ENCODE data around the gene LPAR3. TPM values are rescaled to one million over a fixed set of nuclear protein-coding genes. Genes with fewer than 3 reads are reported as not detected.

LPAR3 gene
- polyA plus RNA-seq, 3 donors: not detected

- WGBS (ENCODE audit: insufficient coverage): 100% methylated on average over 2 of the region's 7 CpGs
- Mint-ChIP-seq H3K27me3 (ENCODE audit: low read depth in 3 of 3) (peaks cover 2 to 3% (median 2%) of the 10 kb centered on the region in 3 donors), H3K36me3 (no peaks in the 10 kb centered on the region), H3K27ac (no peak overlapping the region), H3K4me1 (no peaks in the 10 kb centered on the region), H3K4me3 (no peak overlapping the region), H3K9me3 (no peaks in the 10 kb centered on the region)
- Histone ChIP-seq H3K27ac (ENCODE audit: low read depth in 1 of 2, low read length in 2 of 2) (no peak overlapping the region), H4K20me1 (ENCODE audit: insufficient read depth, low read length) (no peaks in the 10 kb centered on the region), H3K27me3 (ENCODE audit: control insufficient read depth in 2 of 2, insufficient read depth in 2 of 2, low read length in 2 of 2) (no peaks in the 10 kb centered on the region), H3K9me3 (replicated peaks in 1 of 2; ENCODE audit: control insufficient read depth in 1 of 2, insufficient read depth in 1 of 2, low read length in 2 of 2) (no peaks in the 10 kb centered on the region), H3K36me3 (replicated peaks in 1 of 2; ENCODE audit: control insufficient read depth in 1 of 2, insufficient read depth in 2 of 2, low read length in 2 of 2) (no peaks in the 10 kb centered on the region), H3K4me3 (replicated peaks in 1 of 3; ENCODE audit: low read depth in 2 of 3, low read length in 3 of 3) (no peak overlapping the region), H3K79me2 (ENCODE audit: insufficient read depth, low read length) (no peaks in the 10 kb centered on the region), H2AFZ (ENCODE audit: insufficient read depth, low read depth, low read length, poor library complexity, severe bottlenecking) (no peak overlapping the region), H3K4me1 (ENCODE audit: control insufficient read depth in 1 of 2, insufficient read depth in 2 of 2, low read length in 2 of 2) (no peaks in the 10 kb centered on the region), H3K9ac (ENCODE audit: insufficient read depth, low read length, poor library complexity, severe bottlenecking) (no peak overlapping the region), H3K4me2 (replicated peaks; ENCODE audit: extremely low read depth, low read length, poor library complexity, severe bottlenecking) (no peak overlapping the region)
- no peak for TF ChIP-seq CTCF (IDR thresholded peaks at IDR 0.05)
- DNase-seq: no peak
- intact Hi-C loops (cut with micrococcal nuclease): loop anchor here in 1 of 2 donors (5.0 kb wide), 1 partner anchor 156 kb away; no protein-coding TSS in a partner anchor
These were observed 40.1 kb upstream of the LPAR3 start for GRCh38 chr1:84933011-84933611.

GRCh38 chr1:84930831-84931230 lies 37.8 kb upstream of the LPAR3 start:
- no peaks in the 10 kb centered on the region for H3K79me2 ChIP-seq (ENCODE audit: insufficient read depth, low read length)
- TF ChIP-seq CTCF (IDR thresholded peaks at IDR 0.05): no peak
- H4K20me1 ChIP-seq (ENCODE audit: insufficient read depth, low read length): no peaks in the 10 kb centered on the region
- H3K4me1 ChIP-seq (ENCODE audit: control insufficient read depth in 1 of 2, insufficient read depth in 2 of 2, low read length in 2 of 2): no peaks in the 10 kb centered on the region
- no peaks in the 10 kb centered on the region for H3K4me1 Mint-ChIP-seq
- no peak overlapping the region for H3K4me3 Mint-ChIP-seq
- H3K4me3 ChIP-seq (replicated peaks in 1 of 3; ENCODE audit: low read depth in 2 of 3, low read length in 3 of 3): no peak overlapping the region
- no peaks in the 10 kb centered on the region for H3K36me3 ChIP-seq (replicated peaks in 1 of 2; ENCODE audit: control insufficient read depth in 1 of 2, insufficient read depth in 2 of 2, low read length in 2 of 2)
- H2AFZ ChIP-seq (ENCODE audit: insufficient read depth, low read depth, low read length, poor library complexity, severe bottlenecking): no peak overlapping the region
- no peak overlapping the region for H3K27ac Mint-ChIP-seq
- H3K36me3 Mint-ChIP-seq: no peaks in the 10 kb centered on the region
- no peaks in the 10 kb centered on the region for H3K27me3 ChIP-seq (ENCODE audit: control insufficient read depth in 2 of 2, insufficient read depth in 2 of 2, low read length in 2 of 2)
- WGBS (ENCODE audit: insufficient coverage): no CpG with 5 or more reads among the region's 2 CpGs
- no peak overlapping the region for H3K27ac ChIP-seq (ENCODE audit: low read depth in 1 of 2, low read length in 2 of 2)
- DNase-seq: no peak
- H3K27me3 Mint-ChIP-seq (ENCODE audit: low read depth in 3 of 3): peaks cover 0 to 3% (median 2%) of the 10 kb centered on the region in 3 donors
- intact Hi-C loops (cut with micrococcal nuclease): loop anchor here in 1 of 2 donors (5.0 kb wide), 1 partner anchor 154 kb away; no protein-coding TSS in a partner anchor
- H3K4me2 ChIP-seq (replicated peaks; ENCODE audit: extremely low read depth, low read length, poor library complexity, severe bottlenecking): no peak overlapping the region
- no peaks in the 10 kb centered on the region for H3K9me3 Mint-ChIP-seq
- H3K9ac ChIP-seq (ENCODE audit: insufficient read depth, low read length, poor library complexity, severe bottlenecking): no peak overlapping the region
- no peaks in the 10 kb centered on the region for H3K9me3 ChIP-seq (replicated peaks in 1 of 2; ENCODE audit: control insufficient read depth in 1 of 2, insufficient read depth in 1 of 2, low read length in 2 of 2)

Measured in CD14-positive monocyte (primary cell).